NB4 (cell line): ENCODE results near the gene TRABD.

Source experiments
- CTCF ChIP-seq: IDR thresholded peaks from one replicate; pipeline ENCODE4 v1.5.1; 2012; ENCODE audit warnings: low read depth, low read length
- MAX ChIP-seq: IDR thresholded peaks from 2 replicates; pipeline ENCODE4 v1.6.1; 2011; ENCODE audit warnings: low read depth, low read length
- MYC ChIP-seq: IDR thresholded peaks from 2 replicates; pipeline ENCODE4 v1.6.1; 2011; ENCODE audit warnings: low read depth, low read length
- POLR2A ChIP-seq: IDR thresholded peaks from 2 replicates; pipeline ENCODE4 v1.6.1; 2011; ENCODE audit warnings: mild to moderate bottlenecking; ENCODE audit not compliant: insufficient read length; ENCODE audit errors: extremely low read depth

GRCh38 chr22:50143096-50143495, 42.6 kb upstream of the TRABD start:
- TF ChIP-seq CTCF (no peak), POLR2A (no peak), MYC (no peak), MAX (no peak)
